ENCODE results near the gene TNFSF4.

GRCh38 chr1:173148971-173149370, 58.2 kb downstream of the TNFSF4 start:
- TF ChIP-seq POLR2A (IDR thresholded peaks at IDR 0.05) = no peak
- no peak for TF ChIP-seq CTCF (IDR thresholded peaks at IDR 0.05)
